Measurements from ENCODE around the gene ZMAT5. TPM values are rescaled to one million over a fixed set of nuclear protein-coding genes. Genes with fewer than 3 reads are reported as not detected.
"Not testable (repeated sequence)": the region's sequence is repeated elsewhere in the genome, so short reads cannot be mapped to it uniquely, and the experiment has no call there.

The ZMAT5 gene
- total RNA-seq, 1 donor from 2014 or later = 18.8 TPM

DNA sequence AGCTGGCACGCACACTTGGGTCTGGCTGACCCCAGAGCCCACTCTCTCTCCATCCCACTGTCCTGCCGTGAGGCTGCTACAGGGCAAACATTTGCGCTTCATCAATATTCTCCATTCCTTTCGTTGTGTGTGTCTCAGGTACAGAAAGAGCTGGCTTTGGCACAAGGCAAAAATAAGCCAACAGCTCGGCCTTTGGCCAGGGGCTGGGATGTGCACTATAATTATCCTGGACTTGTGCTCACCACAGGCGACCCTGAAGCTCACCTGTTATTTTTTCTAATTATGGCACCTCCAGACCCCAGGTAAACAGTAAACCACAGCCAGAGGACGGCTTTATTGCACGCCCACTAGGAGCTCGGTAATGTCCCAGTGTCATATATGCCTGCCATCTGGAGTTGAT, 10.9 kb downstream of the ZMAT5 start:
- Mint-ChIP-seq H3K4me3 (ENCODE audit: unreplicated experiment) (no peak overlapping the region), H3K36me3 (ENCODE audit: low read depth) (no peaks in the 10 kb centered on the region), H3K27me3 (ENCODE audit: low read depth) (no peaks in the 10 kb centered on the region), H3K27ac (ENCODE audit: unreplicated experiment) (no peak overlapping the region), H3K9me3 (ENCODE audit: low read depth) (no peaks in the 10 kb centered on the region), H3K4me1 (ENCODE audit: low read depth) (peaks cover 8% of the 10 kb centered on the region)
- TF ChIP-seq, protein P1, sequence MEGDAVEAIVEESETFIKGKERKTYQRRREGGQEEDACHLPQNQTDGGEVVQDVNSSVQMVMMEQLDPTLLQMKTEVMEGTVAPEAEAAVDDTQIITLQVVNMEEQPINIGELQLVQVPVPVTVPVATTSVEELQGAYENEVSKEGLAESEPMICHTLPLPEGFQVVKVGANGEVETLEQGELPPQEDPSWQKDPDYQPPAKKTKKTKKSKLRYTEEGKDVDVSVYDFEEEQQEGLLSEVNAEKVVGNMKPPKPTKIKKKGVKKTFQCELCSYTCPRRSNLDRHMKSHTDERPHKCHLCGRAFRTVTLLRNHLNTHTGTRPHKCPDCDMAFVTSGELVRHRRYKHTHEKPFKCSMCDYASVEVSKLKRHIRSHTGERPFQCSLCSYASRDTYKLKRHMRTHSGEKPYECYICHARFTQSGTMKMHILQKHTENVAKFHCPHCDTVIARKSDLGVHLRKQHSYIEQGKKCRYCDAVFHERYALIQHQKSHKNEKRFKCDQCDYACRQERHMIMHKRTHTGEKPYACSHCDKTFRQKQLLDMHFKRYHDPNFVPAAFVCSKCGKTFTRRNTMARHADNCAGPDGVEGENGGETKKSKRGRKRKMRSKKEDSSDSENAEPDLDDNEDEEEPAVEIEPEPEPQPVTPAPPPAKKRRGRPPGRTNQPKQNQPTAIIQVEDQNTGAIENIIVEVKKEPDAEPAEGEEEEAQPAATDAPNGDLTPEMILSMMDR (IDR thresholded peaks at IDR 0.05) = no peak
- no peak for DNase-seq (ENCODE audit: low spot score)

DNA sequence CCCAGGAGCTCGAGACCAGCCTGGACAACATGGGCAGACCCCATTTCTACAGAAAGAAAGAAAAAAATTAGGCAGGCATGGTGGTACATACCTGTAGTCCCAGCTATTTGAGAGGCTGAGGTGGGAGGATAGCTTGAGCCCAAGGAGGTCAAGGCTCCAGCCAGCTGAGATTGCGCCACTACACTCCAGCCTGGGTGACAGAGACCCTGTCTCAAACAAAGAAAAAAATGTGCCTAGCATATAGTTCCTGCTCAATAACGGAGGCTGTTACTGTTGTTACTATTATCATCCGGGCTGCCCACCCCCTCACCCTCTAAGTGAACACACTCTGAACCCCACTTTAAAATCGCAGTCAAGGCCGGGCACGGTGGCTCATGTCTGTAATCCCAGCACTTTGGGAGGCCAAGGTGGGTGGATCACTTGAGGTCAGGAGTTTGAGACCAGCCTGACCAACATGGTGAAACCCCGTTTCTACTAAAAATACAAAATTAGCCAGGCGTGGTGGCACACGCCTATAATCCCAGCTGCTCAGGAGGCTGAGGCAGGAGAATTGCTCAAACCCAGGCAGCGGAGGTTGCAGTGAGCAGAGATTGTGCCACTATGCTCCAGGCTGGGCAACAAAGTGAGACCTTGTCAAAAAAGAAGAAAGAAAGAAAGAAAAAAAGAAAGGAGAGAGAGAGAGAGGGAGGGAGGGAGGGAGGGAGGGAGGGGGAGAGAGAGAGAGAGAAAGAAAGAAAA, 12.0 kb downstream of the ZMAT5 start:
- not testable (repeated sequence) for H3K9me3 Mint-ChIP-seq (ENCODE audit: low read depth); H3K36me3 Mint-ChIP-seq (ENCODE audit: low read depth); H3K27ac Mint-ChIP-seq (ENCODE audit: unreplicated experiment); H3K27me3 Mint-ChIP-seq (ENCODE audit: low read depth); H3K4me3 Mint-ChIP-seq (ENCODE audit: unreplicated experiment); DNase-seq (ENCODE audit: low spot score); H3K4me1 Mint-ChIP-seq (ENCODE audit: low read depth)

DNA sequence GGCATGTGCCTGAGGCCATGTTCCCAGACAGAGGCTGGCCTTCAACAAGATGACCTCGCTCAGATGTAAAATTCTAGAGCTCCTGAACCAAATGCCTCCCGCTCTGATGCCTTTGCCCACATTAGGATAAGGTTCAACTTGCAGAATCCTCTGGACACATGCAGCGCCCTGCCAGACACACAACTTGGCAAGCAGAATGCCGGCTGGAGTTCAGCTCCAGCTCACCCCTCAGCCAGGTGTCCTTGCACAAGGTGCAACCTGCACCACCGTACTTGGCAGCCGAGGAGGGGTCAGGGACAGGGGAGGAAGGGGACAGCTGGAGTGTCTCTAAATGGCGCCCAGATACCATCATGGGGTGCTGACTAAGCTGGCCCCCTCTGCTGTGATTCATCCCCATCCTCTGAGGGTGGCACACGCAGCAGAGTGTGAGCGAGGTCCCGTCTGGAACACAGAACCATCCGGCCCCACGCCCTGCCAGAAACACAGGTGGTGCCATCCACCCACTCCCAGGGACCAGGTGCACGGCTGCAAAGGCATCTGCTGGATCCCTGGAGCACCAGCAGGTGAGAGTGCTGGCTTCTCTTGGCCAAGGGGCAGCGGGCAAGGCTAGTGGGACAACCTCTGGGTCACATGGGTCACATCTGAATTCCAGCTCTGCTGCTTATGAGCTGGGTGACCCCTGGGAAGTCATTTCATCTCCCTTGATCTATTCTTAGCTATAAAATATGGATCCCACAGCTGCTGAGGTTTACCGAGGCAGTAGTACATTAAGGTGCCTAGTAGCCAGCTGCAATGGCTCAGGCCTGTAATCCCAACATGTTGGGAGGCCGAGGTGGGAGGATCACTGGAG, 12.8 kb downstream of the ZMAT5 start:
- H3K27me3 Mint-ChIP-seq (ENCODE audit: low read depth) = no peaks in the 10 kb centered on the region
- no peak overlapping the region for H3K27ac Mint-ChIP-seq (ENCODE audit: unreplicated experiment)

GRCh38 chr22:29751669-29752068, 15.1 kb downstream of the ZMAT5 start:
- H3K27me3 Mint-ChIP-seq (ENCODE audit: low read depth) = no peaks in the 10 kb centered on the region
- no peak overlapping the region for H3K4me3 Mint-ChIP-seq (ENCODE audit: unreplicated experiment)
- TF ChIP-seq, protein P1 (IDR thresholded peaks at IDR 0.05) = no peak
- H3K4me1 Mint-ChIP-seq (ENCODE audit: low read depth) = no peaks in the 10 kb centered on the region
- no peak overlapping the region for H3K27ac Mint-ChIP-seq (ENCODE audit: unreplicated experiment)
- peaks cover 9% of the 10 kb centered on the region for H3K36me3 Mint-ChIP-seq (ENCODE audit: low read depth)
- DNase-seq (ENCODE audit: low spot score) = no peak
- no peaks in the 10 kb centered on the region for H3K9me3 Mint-ChIP-seq (ENCODE audit: low read depth)

More for the DNA sequence above, 12.8 kb downstream of the ZMAT5 start:
- H3K9me3 Mint-ChIP-seq (ENCODE audit: low read depth) = no peaks in the 10 kb centered on the region
- peaks cover 5% of the 10 kb centered on the region for H3K4me1 Mint-ChIP-seq (ENCODE audit: low read depth)
- H3K4me3 Mint-ChIP-seq (ENCODE audit: unreplicated experiment) = no peak overlapping the region
- TF ChIP-seq, protein P1 (IDR thresholded peaks at IDR 0.05) = no peak
- no peaks in the 10 kb centered on the region for H3K36me3 Mint-ChIP-seq (ENCODE audit: low read depth)
- no peak for DNase-seq (ENCODE audit: low spot score)

- DNase-seq (ENCODE audit: low spot score) = no peak
- TF ChIP-seq, protein P1 (IDR thresholded peaks at IDR 0.05) = no peak
- Mint-ChIP-seq H3K27me3 (ENCODE audit: low read depth) (no peaks in the 10 kb centered on the region), H3K4me1 (ENCODE audit: low read depth) (no peaks in the 10 kb centered on the region), H3K4me3 (ENCODE audit: unreplicated experiment) (no peak overlapping the region), H3K36me3 (ENCODE audit: low read depth) (peaks cover 11% of the 10 kb centered on the region), H3K27ac (ENCODE audit: unreplicated experiment) (no peak overlapping the region), H3K9me3 (ENCODE audit: low read depth) (no peaks in the 10 kb centered on the region)
Measured at GRCh38 chr22:29750559-29751538, 16.0 kb downstream of the ZMAT5 start.
